ENCODE results near the gene MYRF.

DNA sequence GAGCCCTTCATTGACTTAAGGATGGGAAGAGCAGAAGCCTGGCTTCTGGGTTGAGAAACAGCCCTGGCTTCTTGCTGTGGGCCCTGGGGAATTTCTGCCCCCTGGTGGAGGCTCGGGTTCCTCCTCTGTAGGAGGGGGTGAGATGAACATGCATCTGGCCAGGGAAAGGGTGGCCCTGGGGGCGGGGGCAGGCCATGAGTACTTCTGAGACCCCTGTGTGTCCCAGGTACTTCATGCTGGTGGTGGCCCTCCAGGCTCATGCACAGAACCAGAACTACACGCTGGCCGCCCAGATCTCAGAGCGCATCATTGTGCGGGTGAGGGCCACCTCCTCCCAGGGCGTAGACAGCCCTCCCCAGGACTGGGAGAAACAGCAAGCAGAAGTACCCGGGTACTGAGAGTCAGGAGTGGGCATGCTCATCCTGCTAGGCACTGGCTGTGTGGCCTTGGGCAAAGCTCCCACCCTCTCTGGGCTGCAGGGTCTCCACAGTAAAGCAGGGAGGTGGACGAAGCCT lies 24.2 kb downstream of the MYRF start:
- TF ChIP-seq, protein P1, sequence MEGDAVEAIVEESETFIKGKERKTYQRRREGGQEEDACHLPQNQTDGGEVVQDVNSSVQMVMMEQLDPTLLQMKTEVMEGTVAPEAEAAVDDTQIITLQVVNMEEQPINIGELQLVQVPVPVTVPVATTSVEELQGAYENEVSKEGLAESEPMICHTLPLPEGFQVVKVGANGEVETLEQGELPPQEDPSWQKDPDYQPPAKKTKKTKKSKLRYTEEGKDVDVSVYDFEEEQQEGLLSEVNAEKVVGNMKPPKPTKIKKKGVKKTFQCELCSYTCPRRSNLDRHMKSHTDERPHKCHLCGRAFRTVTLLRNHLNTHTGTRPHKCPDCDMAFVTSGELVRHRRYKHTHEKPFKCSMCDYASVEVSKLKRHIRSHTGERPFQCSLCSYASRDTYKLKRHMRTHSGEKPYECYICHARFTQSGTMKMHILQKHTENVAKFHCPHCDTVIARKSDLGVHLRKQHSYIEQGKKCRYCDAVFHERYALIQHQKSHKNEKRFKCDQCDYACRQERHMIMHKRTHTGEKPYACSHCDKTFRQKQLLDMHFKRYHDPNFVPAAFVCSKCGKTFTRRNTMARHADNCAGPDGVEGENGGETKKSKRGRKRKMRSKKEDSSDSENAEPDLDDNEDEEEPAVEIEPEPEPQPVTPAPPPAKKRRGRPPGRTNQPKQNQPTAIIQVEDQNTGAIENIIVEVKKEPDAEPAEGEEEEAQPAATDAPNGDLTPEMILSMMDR (IDR thresholded peaks at IDR 0.05), result peak; percentile 82
- TF ChIP-seq ZFX (IDR thresholded peaks at IDR 0.05; ENCODE audit: borderline replicate concordance), result no peak

All from 22Rv1 (cell line).